ENCODE measurements around the gene ZNF593.

ZNF593 gene

GRCh38 chr1:26134466-26134865 is 35.2 kb upstream of the ZNF593 start:
- no peak for DNase-seq (ENCODE audit: extremely low read depth, low read depth)
- no peak for TF ChIP-seq CTCF (IDR thresholded peaks at IDR 0.05; ENCODE audit: low read depth, low read length)

- no peak for TF ChIP-seq CTCF (IDR thresholded peaks at IDR 0.05; ENCODE audit: low read depth, low read length)
These were observed 30.6 kb upstream of the ZNF593 start for GRCh38 chr1:26138974-26139558.

GRCh38 chr1:26142159-26142558 is 27.5 kb upstream of the ZNF593 start:
- no peak for TF ChIP-seq CTCF (IDR thresholded peaks at IDR 0.05; ENCODE audit: low read depth, low read length)
- DNase-seq (ENCODE audit: extremely low read depth, low read depth): no peak

More at GRCh38 chr1:26138974-26139558, 30.6 kb upstream of the ZNF593 start:
- DNase-seq (ENCODE audit: extremely low read depth, low read depth): no peak

GRCh38 chr1:26145041-26145959 is 24.4 kb upstream of the ZNF593 start:
- peak; percentile 72 for TF ChIP-seq CTCF (IDR thresholded peaks at IDR 0.05; ENCODE audit: low read depth, low read length)
- peak; percentile 56 for DNase-seq (ENCODE audit: extremely low read depth, low read depth)

- TF ChIP-seq CTCF (IDR thresholded peaks at IDR 0.05; ENCODE audit: low read depth, low read length): no peak
- no peak for DNase-seq (ENCODE audit: extremely low read depth, low read depth)
These were observed 23.8 kb upstream of the ZNF593 start for GRCh38 chr1:26145960-26146294.

- no peak for TF ChIP-seq CTCF (IDR thresholded peaks at IDR 0.05; ENCODE audit: low read depth, low read length)
- DNase-seq (ENCODE audit: extremely low read depth, low read depth): no peak
These were observed 20.8 kb upstream of the ZNF593 start for GRCh38 chr1:26148887-26149286.

GRCh38 chr1:26153966-26154532 is 15.7 kb upstream of the ZNF593 start:
- no peak for TF ChIP-seq CTCF (IDR thresholded peaks at IDR 0.05; ENCODE audit: low read depth, low read length)

More at GRCh38 chr1:26153966-26154532, 15.7 kb upstream of the ZNF593 start:
- DNase-seq (ENCODE audit: extremely low read depth, low read depth): no peak

All from AG09319 (cell line).